CD14-positive monocyte (primary cell): ENCODE measurements around the gene SLX9. TPM values are rescaled to one million over a fixed set of nuclear protein-coding genes. Genes with fewer than 3 reads are reported as not detected.

Experiments
- DNase-seq, 3 donors: peaks; one replicate each; pipeline ENCODE4 v3.0.0-alpha.2; 2011 to 2022
- H2AFZ ChIP-seq: 2 replicates; pipeline ENCODE4 v1.6.0; 2012; ENCODE audit warnings: mild to moderate bottlenecking, low read depth, low read length, inconsistent platforms; ENCODE audit not compliant: insufficient read depth, poor library complexity, severe bottlenecking
- H3K27ac ChIP-seq, 2 donors: 1 replicate in 1 of 2; 2 replicates in 1 of 2; pipeline ENCODE4 v1.5.1; 2012 to 2013; ENCODE audit warnings: low read length in 2 of 2, control low read depth in 1 of 2, inconsistent platforms in 1 of 2, low read depth in 1 of 2, mild to moderate bottlenecking in 1 of 2
- H3K27me3 ChIP-seq, 2 donors: one replicate each; pipeline versions ENCODE4 v1.6.0 to v1.6.1; 2011 to 2013; ENCODE audit warnings: low read length in 2 of 2; ENCODE audit not compliant: control insufficient read depth in 2 of 2, insufficient read depth in 2 of 2
- H3K36me3 ChIP-seq, 2 donors: replicated peaks in 1 of 2; 1 replicate in 1 of 2; 2 replicates in 1 of 2; pipeline versions ENCODE4 v1.5.1 to v1.6.1; 2012 to 2013; ENCODE audit warnings: low read length in 2 of 2, control low read depth in 1 of 2, inconsistent platforms in 1 of 2, mild to moderate bottlenecking in 1 of 2; ENCODE audit not compliant: insufficient read depth in 2 of 2, control insufficient read depth in 1 of 2
- H3K4me1 ChIP-seq, 2 donors: 1 replicate in 1 of 2; 2 replicates in 1 of 2; pipeline versions ENCODE4 v1.5.1 to v1.6.1; 2012 to 2013; ENCODE audit warnings: low read length in 2 of 2, control low read depth in 1 of 2, inconsistent platforms in 1 of 2, mild to moderate bottlenecking in 1 of 2, moderate library complexity in 1 of 2; ENCODE audit not compliant: insufficient read depth in 2 of 2, control insufficient read depth in 1 of 2
- H3K4me2 ChIP-seq: replicated peaks from 2 replicates; pipeline ENCODE3; 2012; ENCODE audit warnings: low read length, moderate library complexity, mild to moderate bottlenecking; ENCODE audit not compliant: poor library complexity, severe bottlenecking; ENCODE audit errors: extremely low read depth
- H3K4me3 ChIP-seq, 3 experiments: fragments of 200-600 bp in 1 of 3; sonication (generic) in 1 of 3; replicated peaks in 1 of 3; 1 replicate in 2 of 3; 2 replicates in 1 of 3; pipeline ENCODE4 v1.5.1; 2011 to 2013; ENCODE audit warnings: low read length in 3 of 3, mild to moderate bottlenecking in 3 of 3, control low read depth in 2 of 3, low read depth in 2 of 3, inconsistent platforms in 1 of 3, moderate library complexity in 1 of 3
- H3K79me2 ChIP-seq: 2 replicates; pipeline ENCODE4 v1.6.0; 2012; ENCODE audit warnings: mild to moderate bottlenecking, control low read depth, inconsistent platforms, low read length, moderate library complexity; ENCODE audit not compliant: insufficient read depth
- H3K9ac ChIP-seq: 2 replicates; pipeline ENCODE4 v1.6.0; 2017; ENCODE audit warnings: low read length, mild to moderate bottlenecking; ENCODE audit not compliant: insufficient read depth, poor library complexity, severe bottlenecking
- H3K9me3 ChIP-seq, 2 donors: replicated peaks in 1 of 2; 1 replicate in 1 of 2; 2 replicates in 1 of 2; pipeline versions ENCODE4 v1.5.1 to v1.6.1; 2012 to 2013; ENCODE audit warnings: low read length in 2 of 2, control low read depth in 1 of 2; ENCODE audit not compliant: control insufficient read depth in 1 of 2, insufficient read depth in 1 of 2
- H4K20me1 ChIP-seq: 2 replicates; pipeline ENCODE4 v1.6.0; 2012; ENCODE audit warnings: mild to moderate bottlenecking, low read length, control low read depth, moderate library complexity; ENCODE audit not compliant: insufficient read depth
- H3K27ac Mint-ChIP-seq, 7 donors: one replicate each; pipeline ENCODE4 v1.8.0; 2020; ENCODE audit warnings: mild to moderate bottlenecking in 7 of 7, mixed read lengths in 7 of 7, moderate library complexity in 6 of 7, inconsistent platforms in 2 of 7
- H3K27me3 Mint-ChIP-seq, 3 donors: one replicate each; pipeline ENCODE4 v1.8.0; 2021 to 2022; ENCODE audit warnings: low read depth in 3 of 3, mild to moderate bottlenecking in 3 of 3, mixed read lengths in 3 of 3, moderate library complexity in 3 of 3, inconsistent platforms in 1 of 3
- H3K36me3 Mint-ChIP-seq, 2 donors: one replicate each; pipeline ENCODE4 v1.8.0; 2020; ENCODE audit warnings: mixed read lengths in 2 of 2, inconsistent platforms in 1 of 2, mild to moderate bottlenecking in 1 of 2
- H3K4me1 Mint-ChIP-seq: one replicate; pipeline ENCODE4 v1.8.0; 2020; ENCODE audit warnings: mild to moderate bottlenecking, mixed read lengths
- H3K4me3 Mint-ChIP-seq, 2 donors: one replicate each; pipeline ENCODE4 v1.8.0; 2020; ENCODE audit warnings: mild to moderate bottlenecking in 2 of 2, mixed read lengths in 2 of 2, moderate library complexity in 1 of 2
- H3K9me3 Mint-ChIP-seq, 7 donors: one replicate each; pipeline ENCODE4 v1.8.0; 2020 to 2022; ENCODE audit warnings: mixed read lengths in 7 of 7, mild to moderate bottlenecking in 6 of 7, moderate library complexity in 6 of 7, inconsistent platforms in 2 of 7
- CTCF ChIP-seq: fragments of 200-600 bp; IDR thresholded peaks from one replicate; pipeline ENCODE4 v1.8.0; 2022; ENCODE audit warnings: antibody characterized with exemption, mild to moderate bottlenecking
- WGBS: methylation state at CpG from one replicate; pipeline ENCODE4 v1.1.5; 2013; ENCODE audit warnings: missing lambda C conversion rate; ENCODE audit not compliant: insufficient coverage; 5-methylcytosine and 5-hydroxymethylcytosine counted together
- intact Hi-C, 2 donors: fragments of 100-400 bp; cut with micrococcal nuclease; formaldehyde crosslinking; loops; one replicate each; pipeline versions ENCODE4 v1.15.0 to v1.15.1; 2023
- polyA plus RNA-seq, 3 donors: library from polyadenylated mRNA; depleted of rRNA in 1 of 3; unstranded in 2 of 3; stranded (reverse) in 1 of 3; fragments of 300-500 nt in 2 of 3; fragments of >200 nt in 1 of 3; fragmentation: Illumina TruSeq in 2 of 3; gene quantifications; 1 replicate in 2 of 3; 2 replicates in 1 of 3; pipeline ENCODE4 v1.2.3, GENCODE V29; 2012 to 2021

SLX9 gene
- polyA plus RNA-seq, 3 donors: 7.5 to 9.0 (median 9.0) TPM

- Histone ChIP-seq H3K4me2 (no peak overlapping the region), H3K4me1 (no peaks in the 10 kb centered on the region), H3K27me3 (no peaks in the 10 kb centered on the region), H3K9me3 (no peaks in the 10 kb centered on the region), H3K4me3 (no peak overlapping the region), H2AFZ (no peak overlapping the region), H3K79me2 (no peaks in the 10 kb centered on the region), H3K27ac (no peak overlapping the region), H4K20me1 (no peaks in the 10 kb centered on the region), H3K36me3 (no peaks in the 10 kb centered on the region), H3K9ac (no peak overlapping the region)
- Mint-ChIP-seq H3K4me1 (no peaks in the 10 kb centered on the region), H3K9me3 (no peaks in the 10 kb centered on the region), H3K27me3 (peaks cover 1 to 5% (median 2%) of the 10 kb centered on the region in 3 donors), H3K27ac (peak overlapping the region in 1 of 7 donors; percentile 50), H3K36me3 (no peaks in the 10 kb centered on the region), H3K4me3 (no peak overlapping the region)
- DNase-seq: no peak
- intact Hi-C loops: loop anchor here in 1 of 2 donors (5.0 kb wide), 1 partner anchor 42 kb away; no protein-coding TSS in a partner anchor
- WGBS: 96% methylated on average over 19 of the region's 24 CpGs
- no peak for TF ChIP-seq CTCF
Measured at GRCh38 chr21:44994047-44994694, 54.3 kb downstream of the SLX9 start.

GRCh38 chr21:44994695-44995342 lies 55.0 kb downstream of the SLX9 start:
- no peak overlapping the region for H3K27ac ChIP-seq
- Mint-ChIP-seq H3K27ac (no peak overlapping the region), H3K36me3 (no peaks in the 10 kb centered on the region), H3K27me3 (peaks cover 1 to 6% (median 5%) of the 10 kb centered on the region in 3 donors), H3K4me3 (no peak overlapping the region), H3K9me3 (no peaks in the 10 kb centered on the region), H3K4me1 (no peaks in the 10 kb centered on the region)
- H3K4me1 ChIP-seq: no peaks in the 10 kb centered on the region
- no peak overlapping the region for H2AFZ ChIP-seq
- WGBS: 86% methylated on average over 12 of the region's 15 CpGs
- no peaks in the 10 kb centered on the region for H3K79me2 ChIP-seq
- H3K4me2 ChIP-seq: no peak overlapping the region
- no peaks in the 10 kb centered on the region for H3K9me3 ChIP-seq
- intact Hi-C loops: loop anchor here in 1 of 2 donors (5.0 kb wide), 1 partner anchor 43 kb away; no protein-coding TSS in a partner anchor
- H4K20me1 ChIP-seq: no peaks in the 10 kb centered on the region
- no peaks in the 10 kb centered on the region for H3K36me3 ChIP-seq
- DNase-seq: no peak
- H3K27me3 ChIP-seq: no peaks in the 10 kb centered on the region
- no peak overlapping the region for H3K4me3 ChIP-seq
- no peak overlapping the region for H3K9ac ChIP-seq
- no peak for TF ChIP-seq CTCF
